GM10847 (cell line): Measurements from ENCODE around the gene MAPK10.

Experiments used
- POLR2A ChIP-seq: IDR thresholded peaks from 2 replicates; pipeline ENCODE4 v1.6.1; 2011; ENCODE audit not compliant: insufficient read length; ENCODE audit errors: extremely low read depth

MAPK10 gene

DNA sequence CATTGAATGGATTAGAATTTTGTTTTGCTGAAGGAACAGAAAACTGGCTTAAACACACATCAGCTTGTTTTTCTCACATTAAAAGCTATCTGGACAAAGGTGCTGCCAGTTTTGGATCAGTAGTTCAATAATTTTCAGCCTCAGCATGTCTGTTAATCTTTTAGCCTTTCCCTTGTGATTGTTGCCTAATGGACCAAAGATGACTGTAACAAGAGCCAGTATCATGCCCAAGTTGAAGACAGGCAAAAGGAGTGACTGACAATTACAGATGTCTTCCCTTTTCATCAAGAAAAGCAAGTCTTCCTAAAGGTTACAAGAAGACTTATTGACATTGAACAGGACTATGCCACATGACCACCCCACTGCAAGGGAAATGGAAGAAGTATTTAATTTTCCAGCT, 419.7 kb downstream of the MAPK10 start:
- TF ChIP-seq POLR2A: no peak
